H1 (cell line): ENCODE measurements around the gene CCDC15. TPM values are rescaled to one million over a fixed set of nuclear protein-coding genes. Genes with fewer than 3 reads are reported as not detected.

Source experiments
- CTCF ChIA-PET: fragments of 300-600 bp; sonication (Branson Sonifier 250); formaldehyde crosslinking; loops from one replicate; lab custom pipeline; 2021; ENCODE audit not compliant: partially characterized antibody; lab: Charles Lee
- POLR2A ChIA-PET: fragments of 300-600 bp; sonication (Branson Sonifier 250); formaldehyde crosslinking; loops from one replicate; lab custom pipeline; 2021; ENCODE audit warnings: inconsistent platforms; ENCODE audit not compliant: partially characterized antibody; lab: Charles Lee
- DNase-seq, 2 experiments: peaks; one replicate each; pipeline versions ENCODE4 v3.0.0 to v3.0.0-alpha.2; 2010 to 2022; ENCODE audit warnings: low spot score in 2 of 2, low read depth in 1 of 2, mixed read lengths in 1 of 2
- FAIRE-seq: peaks from 2 replicates; lab custom pipeline; 2011; peaks lifted over from hg19 to GRCh38; lab: Jason Lieb, UNC
- H2AFZ ChIP-seq: 2 replicates; pipeline ENCODE4 v1.8.1; 2012; ENCODE audit warnings: low read length, inconsistent platforms
- H2AK5ac ChIP-seq: 2 replicates; pipeline ENCODE4 v1.6.1; 2013; ENCODE audit warnings: low read depth, low read length
- H2BK120ac ChIP-seq: replicated peaks from 2 replicates; pipeline ENCODE3; 2013; ENCODE audit warnings: low read depth, low read length, inconsistent platforms
- H2BK12ac ChIP-seq: 2 replicates; pipeline ENCODE4 v1.6.1; 2013; ENCODE audit warnings: low read depth, low read length
- H2BK15ac ChIP-seq: 2 replicates; pipeline ENCODE4 v1.6.1; 2013; ENCODE audit warnings: low read length
- H2BK20ac ChIP-seq: 2 replicates; pipeline ENCODE4 v1.6.1; 2013; ENCODE audit warnings: low read length
- H2BK5ac ChIP-seq: 2 replicates; pipeline ENCODE4 v1.6.1; 2013; ENCODE audit warnings: low read depth, low read length
- H3K14ac ChIP-seq: 2 replicates; pipeline ENCODE4 v1.6.1; 2013; ENCODE audit warnings: inconsistent platforms; ENCODE audit not compliant: insufficient read length
- H3K18ac ChIP-seq: 2 replicates; pipeline ENCODE4 v1.6.1; 2013; ENCODE audit warnings: low read length; ENCODE audit errors: extremely low read depth
- H3K23ac ChIP-seq: 2 replicates; pipeline ENCODE4 v1.6.1; 2013; ENCODE audit warnings: inconsistent platforms; ENCODE audit not compliant: insufficient read length
- H3K23me2 ChIP-seq: 2 replicates; pipeline ENCODE4 v1.6.1; 2013; ENCODE audit warnings: low read depth, low read length
- H3K27ac ChIP-seq: 2 replicates; pipeline ENCODE4 v1.6.1; 2011; ENCODE audit warnings: low read depth, low read length, inconsistent platforms
- H3K27me3 ChIP-seq, 4 experiments: replicated peaks in 1 of 4; 1 replicate in 1 of 4; 2 replicates in 3 of 4; pipeline versions ENCODE4 v1.6.1 to v1.8.1; 2011 to 2013; ENCODE audit warnings: low read length in 3 of 4, mild to moderate bottlenecking in 3 of 4, inconsistent platforms in 2 of 4, mixed read lengths in 2 of 4, moderate library complexity in 1 of 4; ENCODE audit not compliant: control insufficient read depth in 3 of 4, insufficient read depth in 3 of 4; ENCODE audit errors: extremely low read depth in 1 of 4
- H3K36me3 ChIP-seq, 4 experiments: 2 replicates each; pipeline versions ENCODE4 v1.6.1 to v1.8.1; 2011 to 2013; ENCODE audit warnings: mild to moderate bottlenecking in 4 of 4, low read length in 3 of 4, moderate library complexity in 2 of 4, control low read depth in 1 of 4, inconsistent platforms in 1 of 4; ENCODE audit not compliant: insufficient read depth in 4 of 4, control insufficient read depth in 2 of 4
- H3K4ac ChIP-seq: replicated peaks from 2 replicates; pipeline ENCODE3; 2013; ENCODE audit warnings: low read length, low read depth, mixed read lengths, inconsistent platforms; ENCODE audit not compliant: insufficient read length
- H3K4me1 ChIP-seq, 4 experiments: replicated peaks in 1 of 4; 1 replicate in 1 of 4; 2 replicates in 3 of 4; pipeline versions ENCODE4 v1.6.1 to v1.8.1; 2011 to 2013; ENCODE audit warnings: low read length in 3 of 4, inconsistent platforms in 2 of 4, mixed read lengths in 1 of 4; ENCODE audit not compliant: insufficient read depth in 4 of 4, control insufficient read depth in 3 of 4
- H3K4me2 ChIP-seq, 2 experiments: 2 replicates each; pipeline versions ENCODE4 v1.6.1 to v1.8.1; 2011 to 2013; ENCODE audit warnings: low read depth in 2 of 2, low read length in 2 of 2, control low read depth in 1 of 2, inconsistent platforms in 1 of 2, mild to moderate bottlenecking in 1 of 2; ENCODE audit not compliant: insufficient read depth in 1 of 2
- H3K4me3 ChIP-seq, 4 experiments: fragments of 200-600, 300-600 bp in 1 of 4; sonication (generic), shearing (Covaris generic), sonication (Bioruptor Twin) in 1 of 4; 2 replicates each; pipeline versions ENCODE4 v1.5.1 to v1.8.1; 2011 to 2016; ENCODE audit warnings: low read length in 4 of 4, low read depth in 3 of 4, control low read depth in 2 of 4, inconsistent platforms in 2 of 4, mild to moderate bottlenecking in 2 of 4, mixed read lengths in 1 of 4, moderate library complexity in 1 of 4; ENCODE audit not compliant: insufficient read depth in 2 of 4; ENCODE audit errors: extremely low read depth in 1 of 4
- H3K56ac ChIP-seq: replicated peaks from 2 replicates; pipeline ENCODE3; 2013; ENCODE audit warnings: low read depth, mild to moderate bottlenecking, mixed read lengths, low read length, inconsistent platforms; ENCODE audit not compliant: insufficient read length
- H3K79me1 ChIP-seq: 2 replicates; pipeline ENCODE4 v1.6.1; 2013; ENCODE audit warnings: low read depth, low read length, control low read depth
- H3K79me2 ChIP-seq, 2 experiments: 2 replicates each; pipeline versions ENCODE4 v1.6.1 to v1.8.1; 2012 to 2013; ENCODE audit warnings: low read length in 2 of 2, mild to moderate bottlenecking in 2 of 2, inconsistent platforms in 1 of 2; ENCODE audit not compliant: insufficient read depth in 2 of 2, control insufficient read depth in 1 of 2
- H3K9ac ChIP-seq, 4 experiments: replicated peaks in 1 of 4; 1 replicate in 1 of 4; 2 replicates in 3 of 4; pipeline versions ENCODE4 v1.6.1 to v1.8.1; 2011 to 2013; ENCODE audit warnings: low read depth in 3 of 4, low read length in 3 of 4, control low read depth in 2 of 4, mild to moderate bottlenecking in 2 of 4, moderate library complexity in 2 of 4, inconsistent platforms in 1 of 4; ENCODE audit errors: extremely low read depth in 1 of 4
- H3K9me3 ChIP-seq, 2 experiments: 2 replicates each; pipeline versions ENCODE4 v1.6.1 to v1.8.1; 2012 to 2013; ENCODE audit warnings: mild to moderate bottlenecking in 2 of 2, moderate library complexity in 2 of 2, control low read depth in 1 of 2, inconsistent platforms in 1 of 2, low read depth in 1 of 2, low read length in 1 of 2, mixed read lengths in 1 of 2; ENCODE audit not compliant: insufficient read depth in 2 of 2
- H4K20me1 ChIP-seq, 2 experiments: replicated peaks in 1 of 2; 2 replicates each; pipeline versions ENCODE3 to v1.8.1; 2011 to 2013; ENCODE audit warnings: inconsistent platforms in 2 of 2, low read length in 2 of 2, mild to moderate bottlenecking in 1 of 2; ENCODE audit not compliant: insufficient read depth in 2 of 2, control insufficient read depth in 1 of 2
- H4K5ac ChIP-seq: 2 replicates; pipeline ENCODE4 v1.6.1; 2013; ENCODE audit warnings: low read length, low read depth, mixed read lengths, inconsistent platforms; ENCODE audit not compliant: insufficient read length
- H4K8ac ChIP-seq: 2 replicates; pipeline ENCODE4 v1.8.0; 2013; ENCODE audit warnings: mild to moderate bottlenecking, moderate library complexity, low read length, inconsistent platforms; ENCODE audit not compliant: insufficient read depth; ENCODE audit errors: extremely low read depth
- H4K91ac ChIP-seq: replicated peaks from 2 replicates; pipeline ENCODE3; 2013; ENCODE audit warnings: low read length, mixed read lengths, inconsistent platforms; ENCODE audit not compliant: insufficient read length
- ASH2L ChIP-seq: fragments of 200-600, 300-600 bp; sonication (generic); IDR thresholded peaks from one replicate; pipeline ENCODE4 v1.7.1; 2017; ENCODE audit warnings: low read length
- CTBP2 ChIP-seq: IDR thresholded peaks from 2 replicates; pipeline ENCODE4 v1.7.0; 2011; ENCODE audit warnings: borderline replicate concordance, mild to moderate bottlenecking, moderate library complexity, mixed read lengths, low read length; ENCODE audit not compliant: insufficient read depth, insufficient read length
- KDM1A ChIP-seq: fragments of 200-600, 300-600 bp; sonication (generic); IDR thresholded peaks from 2 replicates; pipeline ENCODE4 v1.7.1; 2016; ENCODE audit warnings: mild to moderate bottlenecking, low read length, borderline replicate concordance
- NANOG ChIP-seq: IDR thresholded peaks from 2 replicates; pipeline ENCODE4 v1.6.1; 2011; ENCODE audit warnings: low read length, low read depth, mild to moderate bottlenecking, inconsistent platforms; ENCODE audit not compliant: insufficient read depth, poor library complexity, severe bottlenecking
- POLR2A ChIP-seq, 2 experiments: IDR thresholded peaks; 1 replicate in 1 of 2; 2 replicates in 1 of 2; pipeline ENCODE4 v1.6.1; 2011; ENCODE audit warnings: low read depth in 2 of 2, low read length in 2 of 2, mild to moderate bottlenecking in 2 of 2; ENCODE audit errors: control extremely low read depth in 1 of 2
- SIN3A ChIP-seq, 2 experiments: IDR thresholded peaks in 1 of 2; conservative IDR thresholded peaks in 1 of 2; 2 replicates each; pipeline ENCODE4 v1.6.1; 2011 to 2012; ENCODE audit warnings: low read length in 2 of 2, improper control_type of control experiment in 1 of 2, low read depth in 1 of 2, mild to moderate bottlenecking in 1 of 2
- TAF1 ChIP-seq: IDR thresholded peaks from 2 replicates; pipeline ENCODE4 v1.6.1; 2011; ENCODE audit warnings: mild to moderate bottlenecking, low read depth, low read length
- TCF12 ChIP-seq: IDR thresholded peaks from 2 replicates; pipeline ENCODE4 v1.6.1; 2011; ENCODE audit warnings: low read depth, mild to moderate bottlenecking, low read length
- TEAD4 ChIP-seq: IDR thresholded peaks from 2 replicates; pipeline ENCODE4 v1.6.1; 2012; ENCODE audit warnings: low read depth, low read length, inconsistent platforms, mixed read lengths
- ZNF274 ChIP-seq: IDR thresholded peaks from 2 replicates; pipeline ENCODE4 v1.7.0; 2012; ENCODE audit warnings: low read length, borderline replicate concordance; ENCODE audit errors: extremely low read depth
- WGBS, 2 experiments: shearing (Covaris generic) in 1 of 2; methylation state at CpG; one replicate each; pipeline versions ENCODE4 v1.1.6 to v1.1.7; 2013 to 2015; ENCODE audit warnings: low lambda C conversion rate in 2 of 2, mixed read lengths in 2 of 2, inconsistent platforms in 1 of 2, low coverage in 1 of 2, missing lambda C conversion rate in 1 of 2; ENCODE audit not compliant: insufficient replicate concordance in 2 of 2, insufficient coverage in 1 of 2, insufficient read length in 1 of 2; ENCODE audit errors: extremely low coverage in 1 of 2, missing lambda C conversion rate in 1 of 2; 5-methylcytosine and 5-hydroxymethylcytosine counted together
- polyA plus RNA-seq, 7 experiments: library from polyadenylated mRNA; depleted of rRNA in 3 of 7; stranded (reverse) in 5 of 7; unstranded in 2 of 7; fragments of >200 nt in 5 of 7; fragments of 200-250 nt in 2 of 7; gene quantifications; 1 replicate in 5 of 7; 2 replicates in 1 of 7; 4 replicates in 1 of 7; pipeline versions ENCODE4 v1.2.1 to v1.2.3, GENCODE V29; 2011 to 2013; ENCODE audit warnings: missing spikeins in 2 of 7, mixed read lengths in 2 of 7
- total RNA-seq: library from RNA; stranded (reverse); fragmentation: NEBNext Ultra II Directional; extraction: Animal tissue kit (Norgen Biotek cat#: 25700); gene quantifications from 2 replicates; pipeline ENCODE4 v1.2.1, GENCODE V29; 2021
- TF ChIP-seq, protein P1 (sequence below), 3 experiments: IDR thresholded peaks; 1 replicate in 2 of 3; 2 replicates in 1 of 3; pipeline versions ENCODE4 v1.5.1 to v1.6.1; 2011; ENCODE audit warnings: low read length in 3 of 3, mild to moderate bottlenecking in 3 of 3, inconsistent platforms in 2 of 3, low read depth in 1 of 3, moderate library complexity in 1 of 3; ENCODE audit not compliant: insufficient read depth in 1 of 3; ENCODE audit errors: control extremely low read depth in 1 of 3

CCDC15 gene
- total and polyA plus RNA-seq, 2 of the 8 experiments (the other 6 are each of a cell fraction or from before 2014, with no cell fraction given), result 1.5 to 3.1 TPM

GRCh38 chr11:125078516-125079140 is 124.6 kb downstream of the CCDC15 start:
- Histone ChIP-seq H3K23ac (no peak overlapping the region), H3K4me3 (no peak overlapping the region), H3K79me2 (no peaks in the 10 kb centered on the region), H3K79me1 (no peaks in the 10 kb centered on the region; the same call in 1 of the 2 replicates), H2BK120ac (no peak overlapping the region), H2BK15ac (no peak overlapping the region), H3K4me1 (peaks cover 0 to 6% (median 0%) of the 10 kb centered on the region in 4 experiments; a peak in 1 of 7 replicates), H3K4me2 (no peak overlapping the region), H3K14ac (no peak overlapping the region), H2BK5ac (no peak overlapping the region), H4K5ac (no peak overlapping the region), H4K8ac (no peak overlapping the region), H3K4ac (no peak overlapping the region), H3K9me3 (no peaks in the 10 kb centered on the region), H3K18ac (no peak overlapping the region), H3K9ac (no peak overlapping the region), H3K36me3 (no peaks in the 10 kb centered on the region), H2BK12ac (no peak overlapping the region), H3K56ac (no peak overlapping the region), H4K20me1 (no peaks in the 10 kb centered on the region), H3K27me3 (no peaks in the 10 kb centered on the region; a peak in 1 of 7 replicates), H2AFZ (no peak overlapping the region), H3K23me2 (no peaks in the 10 kb centered on the region), H2BK20ac (no peak overlapping the region), H2AK5ac (no peak overlapping the region), H4K91ac (no peak overlapping the region), H3K27ac (no peak overlapping the region)
- DNase-seq (no peak), FAIRE-seq (no peak)
- POLR2A ChIA-PET, result no interaction called here
- WGBS, 2 experiments, result 94% methylated on average over 14 of the region's 14 CpGs; no CpG with 5 or more reads in 1 of the 2 experiments
- CTCF ChIA-PET, result interaction anchor here (0.7 to 29.4 kb wide), 14 partner anchors 8 to 352 kb away, joined by 3 to 486 read pairs (median 4); partner anchors contain the start of gene SLC37A2
- no peak for TF ChIP-seq TCF12
- no peak for TF ChIP-seq KDM1A
- TF ChIP-seq CTBP2, result no peak
- no peak for TF ChIP-seq ASH2L
- TF ChIP-seq ZNF274, result no peak
- no peak for TF ChIP-seq NANOG
- TF ChIP-seq TEAD4, result no peak
- TF ChIP-seq, protein P1, sequence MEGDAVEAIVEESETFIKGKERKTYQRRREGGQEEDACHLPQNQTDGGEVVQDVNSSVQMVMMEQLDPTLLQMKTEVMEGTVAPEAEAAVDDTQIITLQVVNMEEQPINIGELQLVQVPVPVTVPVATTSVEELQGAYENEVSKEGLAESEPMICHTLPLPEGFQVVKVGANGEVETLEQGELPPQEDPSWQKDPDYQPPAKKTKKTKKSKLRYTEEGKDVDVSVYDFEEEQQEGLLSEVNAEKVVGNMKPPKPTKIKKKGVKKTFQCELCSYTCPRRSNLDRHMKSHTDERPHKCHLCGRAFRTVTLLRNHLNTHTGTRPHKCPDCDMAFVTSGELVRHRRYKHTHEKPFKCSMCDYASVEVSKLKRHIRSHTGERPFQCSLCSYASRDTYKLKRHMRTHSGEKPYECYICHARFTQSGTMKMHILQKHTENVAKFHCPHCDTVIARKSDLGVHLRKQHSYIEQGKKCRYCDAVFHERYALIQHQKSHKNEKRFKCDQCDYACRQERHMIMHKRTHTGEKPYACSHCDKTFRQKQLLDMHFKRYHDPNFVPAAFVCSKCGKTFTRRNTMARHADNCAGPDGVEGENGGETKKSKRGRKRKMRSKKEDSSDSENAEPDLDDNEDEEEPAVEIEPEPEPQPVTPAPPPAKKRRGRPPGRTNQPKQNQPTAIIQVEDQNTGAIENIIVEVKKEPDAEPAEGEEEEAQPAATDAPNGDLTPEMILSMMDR (IDR thresholded peaks at IDR 0.05; ENCODE audit: control extremely low read depth in 1 of 3, insufficient read depth in 1 of 3, low read depth in 1 of 3, low read length in 3 of 3), result no peak
- TF ChIP-seq TAF1, result no peak
- no peak for TF ChIP-seq SIN3A (conservative IDR thresholded peaks at IDR 0.05 in 1 of 2, IDR thresholded peaks at IDR 0.05 in 1 of 2; ENCODE audit: low read depth in 1 of 2, low read length in 2 of 2)
- no peak for TF ChIP-seq POLR2A (IDR thresholded peaks at IDR 0.05; ENCODE audit: control extremely low read depth in 1 of 2, low read depth in 2 of 2, low read length in 2 of 2)
